Bronchial epithelial cell (primary cell): ENCODE measurements around the gene PCCA. TPM values are rescaled to one million over a fixed set of nuclear protein-coding genes. Genes with fewer than 3 reads are reported as not detected.
"Not testable (repeated sequence)": the region's sequence is repeated elsewhere in the genome, so short reads cannot be mapped to it uniquely, and the experiment has no call there.

Source experiments
- DNase-seq: peaks from one replicate; pipeline ENCODE4 v3.0.0-alpha.2; 2010; ENCODE audit warnings: low read depth
- FAIRE-seq: peaks from 2 replicates; lab custom pipeline; 2011; peaks lifted over from hg19 to GRCh38; lab: Jason Lieb, UNC
- H3K27me3 ChIP-seq: 2 replicates; pipeline ENCODE4 v1.5.1; 2011; ENCODE audit warnings: low read length; ENCODE audit not compliant: control insufficient read depth, insufficient read depth
- H3K36me3 ChIP-seq: 2 replicates; pipeline ENCODE4 v1.5.1; 2011; ENCODE audit warnings: low read length; ENCODE audit not compliant: control insufficient read depth, insufficient read depth
- H3K4me3 ChIP-seq: 2 replicates; pipeline ENCODE4 v1.5.1; 2011; ENCODE audit warnings: mild to moderate bottlenecking, low read depth, low read length, control low read depth
- CTCF ChIP-seq: IDR thresholded peaks from 2 replicates; pipeline ENCODE4 v1.5.1; 2011; ENCODE audit warnings: mild to moderate bottlenecking, moderate library complexity, low read length, control low read depth, inconsistent platforms; ENCODE audit not compliant: insufficient read depth, severe bottlenecking
- total RNA-seq: library from RNA; depleted of rRNA; stranded (reverse); fragments of >200 nt; gene quantifications from 2 replicates; pipeline ENCODE4 v1.2.1, GENCODE V29; 2014

Gene PCCA
- total RNA-seq, 1 donor from 2014 or later = 27.1 TPM

GRCh38 chr13:100520936-100521850 lies 432.3 kb downstream of the PCCA start:
- no peak for TF ChIP-seq CTCF
- no peaks in the 10 kb centered on the region for H3K36me3 ChIP-seq
- DNase-seq (no peak), FAIRE-seq (no peak)
- H3K4me3 ChIP-seq = no peak overlapping the region
- H3K27me3 ChIP-seq = no peaks in the 10 kb centered on the region

- Histone ChIP-seq H3K36me3 (no peaks in the 10 kb centered on the region), H3K4me3 (no peak overlapping the region), H3K27me3 (no peaks in the 10 kb centered on the region)
- DNase-seq = no peak
- FAIRE-seq = no peak
- TF ChIP-seq CTCF = no peak
Observed at GRCh38 chr13:100521851-100522617, 433.1 kb downstream of the PCCA start.

- no peaks in the 10 kb centered on the region for H3K36me3 ChIP-seq
- H3K4me3 ChIP-seq = no peak overlapping the region
- FAIRE-seq = no peak
- TF ChIP-seq CTCF = no peak
- DNase-seq = no peak
- H3K27me3 ChIP-seq = no peaks in the 10 kb centered on the region
Observed at GRCh38 chr13:100522618-100523309, 433.9 kb downstream of the PCCA start.

- Histone ChIP-seq H3K36me3 (no peaks in the 10 kb centered on the region), H3K27me3 (no peaks in the 10 kb centered on the region), H3K4me3 (no peak overlapping the region)
- FAIRE-seq = no peak
- TF ChIP-seq CTCF = no peak
- DNase-seq = no peak
Observed at GRCh38 chr13:100523411-100523810, 434.5 kb downstream of the PCCA start.

- DNase-seq = no peak
- no peaks in the 10 kb centered on the region for H3K36me3 ChIP-seq
- FAIRE-seq = no peak
- TF ChIP-seq CTCF = no peak
- H3K4me3 ChIP-seq = no peak overlapping the region
- H3K27me3 ChIP-seq = no peaks in the 10 kb centered on the region
Observed at GRCh38 chr13:100523981-100524386, 435.1 kb downstream of the PCCA start.

- H3K4me3 ChIP-seq, H3K27me3 ChIP-seq, DNase-seq, FAIRE-seq, H3K36me3 ChIP-seq: not testable (repeated sequence)
Observed at GRCh38 chr13:100524688-100525087, 435.8 kb downstream of the PCCA start.
